DOHH2 (cell line): Measurements from ENCODE around the gene MUC2.

Experiments used
- H3F3A ChIP-seq: fragments of 200-600 bp; sonication (generic), shearing (Covaris generic); 2 replicates; pipeline ENCODE4 v1.6.0; 2016; ENCODE audit warnings: antibody characterized with exemption, mild to moderate bottlenecking; ENCODE audit not compliant: control insufficient read depth, insufficient read depth
- H3K27ac ChIP-seq: fragments of 200-600 bp; sonication (generic); 2 replicates; pipeline ENCODE4 v1.5.1; 2014; ENCODE audit warnings: low read depth, mild to moderate bottlenecking, low read length, moderate library complexity
- H3K27me3 ChIP-seq: fragments of 200-600 bp; sonication (generic); 2 replicates; pipeline ENCODE4 v1.6.1; 2014; ENCODE audit warnings: mild to moderate bottlenecking, low read length, mixed read lengths; ENCODE audit not compliant: control insufficient read depth
- H3K36me3 ChIP-seq: fragments of 200-600 bp; sonication (generic); 2 replicates; pipeline ENCODE4 v1.6.1; 2014; ENCODE audit warnings: mild to moderate bottlenecking, low read length, moderate library complexity, mixed read lengths; ENCODE audit not compliant: control insufficient read depth
- H3K4me1 ChIP-seq: fragments of 200-600 bp; sonication (generic); 2 replicates; pipeline ENCODE4 v1.6.1; 2014; ENCODE audit warnings: mild to moderate bottlenecking, low read length, mixed read lengths; ENCODE audit not compliant: control insufficient read depth
- H3K4me2 ChIP-seq: fragments of 200-600 bp; sonication (generic); 2 replicates; pipeline ENCODE4 v1.6.0; 2014; ENCODE audit warnings: mild to moderate bottlenecking, low read length, moderate library complexity
- H3K4me3 ChIP-seq: fragments of 200-600 bp; sonication (generic); 2 replicates; pipeline ENCODE4 v1.5.1; 2014; ENCODE audit warnings: mild to moderate bottlenecking, low read length, mixed read lengths
- H3K79me2 ChIP-seq: fragments of 200-600 bp; sonication (generic); 2 replicates; pipeline ENCODE4 v1.6.1; 2014; ENCODE audit warnings: mild to moderate bottlenecking, low read length, mixed read lengths; ENCODE audit not compliant: control insufficient read depth
- H3K9me2 ChIP-seq: fragments of 200-600 bp; sonication (generic); replicated peaks from 2 replicates; pipeline ENCODE4 v1.6.1; 2014; ENCODE audit warnings: mild to moderate bottlenecking, low read length, mixed read lengths; ENCODE audit not compliant: control insufficient read depth
- H3K9me3 ChIP-seq: fragments of 200-600 bp; sonication (generic); 2 replicates; pipeline ENCODE4 v1.6.1; 2014; ENCODE audit warnings: antibody characterized with exemption, low read length, mixed read lengths; ENCODE audit not compliant: control insufficient read depth, insufficient read depth
- H4K20me1 ChIP-seq: fragments of 200-600 bp; sonication (generic); 2 replicates; pipeline ENCODE4 v1.6.0; 2014; ENCODE audit warnings: low read depth, mild to moderate bottlenecking, antibody characterized with exemption, low read length, moderate library complexity; ENCODE audit not compliant: control insufficient read depth, insufficient read depth
- CTCF ChIP-seq: fragments of 200-600 bp; sonication (generic); IDR thresholded peaks from one replicate; pipeline ENCODE4 v1.5.1; 2014; ENCODE audit warnings: antibody characterized with exemption, mild to moderate bottlenecking, low read depth, low read length; ENCODE audit not compliant: poor library complexity, severe bottlenecking
- EZH2phosphoT487 ChIP-seq: fragments of 200-600 bp; sonication (generic); IDR thresholded peaks from 2 replicates; pipeline ENCODE4 v1.6.1; 2017; ENCODE audit warnings: borderline replicate concordance, mild to moderate bottlenecking, antibody characterized with exemption, low read length, moderate library complexity, mixed read lengths

Gene MUC2

DNA sequence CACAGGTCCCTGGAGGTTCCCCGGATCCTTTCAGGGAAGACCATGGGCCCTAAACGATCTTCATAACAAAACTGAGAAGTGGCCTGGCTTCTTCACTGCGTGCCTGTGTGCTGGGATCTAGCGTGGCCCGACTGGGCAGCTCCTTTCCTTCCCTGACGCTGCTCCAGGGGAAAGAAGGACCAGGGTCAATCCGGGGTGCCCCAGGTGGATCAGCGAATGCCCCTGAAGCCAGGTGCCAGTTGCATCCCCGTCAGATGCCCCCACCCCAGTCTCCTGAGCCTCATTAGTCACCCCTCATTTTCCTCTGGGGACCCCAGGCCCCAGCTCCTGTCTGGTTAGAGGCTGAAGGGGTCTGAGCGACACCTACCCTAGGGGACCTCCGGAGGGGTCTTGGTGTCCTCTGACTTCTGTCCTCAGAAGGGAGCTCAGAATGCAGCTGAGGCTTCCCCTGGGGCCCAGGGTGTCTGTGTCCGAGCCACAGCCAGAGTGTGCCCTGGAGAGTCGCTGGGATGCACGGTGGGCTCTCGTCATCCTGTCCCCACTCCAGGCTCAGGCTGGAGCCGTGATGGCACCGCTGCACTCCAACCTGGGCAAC lies 19.5 kb upstream of the MUC2 start:
- no peak for TF ChIP-seq EZH2phosphoT487
- TF ChIP-seq CTCF = no peak
- H3K9me2 ChIP-seq = no peaks in the 10 kb centered on the region
- H3K9me3 ChIP-seq = no peaks in the 10 kb centered on the region
- no peaks in the 10 kb centered on the region for H4K20me1 ChIP-seq
- H3K4me2 ChIP-seq = no peak overlapping the region
- 0 out of 2 replicates have a peak, but pooled peaks cover 4% of the 10 kb centered on the region for H3K4me1 ChIP-seq
- H3K27ac ChIP-seq = no peak overlapping the region
- H3K27me3 ChIP-seq = no peaks in the 10 kb centered on the region
- no peaks in the 10 kb centered on the region for H3K79me2 ChIP-seq
- H3K4me3 ChIP-seq = no peak overlapping the region
- H3F3A ChIP-seq = no peaks in the 10 kb centered on the region
- H3K36me3 ChIP-seq = no peaks in the 10 kb centered on the region

- no peak for TF ChIP-seq EZH2phosphoT487
- no peak for TF ChIP-seq CTCF
- no peaks in the 10 kb centered on the region for H4K20me1 ChIP-seq
- H3K27me3 ChIP-seq = no peaks in the 10 kb centered on the region
- no peaks in the 10 kb centered on the region for H3K9me2 ChIP-seq
- no peaks in the 10 kb centered on the region for H3K36me3 ChIP-seq
- H3K9me3 ChIP-seq = no peaks in the 10 kb centered on the region
- no peak overlapping the region for H3K4me2 ChIP-seq
- no peak overlapping the region for H3K27ac ChIP-seq
- 0 out of 2 replicates have a peak, but pooled peaks cover under 1% of the 10 kb centered on the region for H3K4me1 ChIP-seq
- H3K4me3 ChIP-seq = no peak overlapping the region
- no peaks in the 10 kb centered on the region for H3F3A ChIP-seq
- no peaks in the 10 kb centered on the region for H3K79me2 ChIP-seq
These were observed 18.5 kb upstream of the MUC2 start for GRCh38 chr11:1055990-1056771.

- no peak for TF ChIP-seq EZH2phosphoT487
- TF ChIP-seq CTCF = no peak
- Histone ChIP-seq H3K9me2 (no peaks in the 10 kb centered on the region), H3K4me3 (no peak overlapping the region), H3K9me3 (no peaks in the 10 kb centered on the region), H3K27ac (no peak overlapping the region), H3F3A (no peaks in the 10 kb centered on the region), H3K79me2 (no peaks in the 10 kb centered on the region), H3K4me1 (no peaks in the 10 kb centered on the region), H3K36me3 (no peaks in the 10 kb centered on the region), H3K27me3 (no peaks in the 10 kb centered on the region), H3K4me2 (no peak overlapping the region), H4K20me1 (no peaks in the 10 kb centered on the region)
These were observed 16.9 kb upstream of the MUC2 start for GRCh38 chr11:1057806-1058205.
